Ishikawa (cell line): Measurements from ENCODE around the gene EEFSEC.

Experiments
- EGR1 ChIP-seq: IDR thresholded peaks from 2 replicates; pipeline ENCODE4 v1.6.1; 2012
- EP300 ChIP-seq: IDR thresholded peaks from 2 replicates; pipeline ENCODE4 v1.6.1; 2012; ENCODE audit warnings: borderline replicate concordance
- YY1 ChIP-seq: IDR thresholded peaks from 2 replicates; pipeline ENCODE4 v1.6.1; 2012; ENCODE audit warnings: low read depth
- TF ChIP-seq, protein P1 (sequence below): IDR thresholded peaks from 2 replicates; pipeline ENCODE4 v1.6.1; 2012; ENCODE audit warnings: low read depth, mild to moderate bottlenecking
- TF ChIP-seq, protein P2 (sequence below): IDR thresholded peaks from 2 replicates; pipeline ENCODE4 v1.6.1; 2012

GRCh38 chr3:128245460-128245859 is 92.2 kb downstream of the EEFSEC start:
- no peak for TF ChIP-seq EGR1
- TF ChIP-seq EP300, result no peak
- TF ChIP-seq YY1, result no peak
- TF ChIP-seq, protein P1, sequence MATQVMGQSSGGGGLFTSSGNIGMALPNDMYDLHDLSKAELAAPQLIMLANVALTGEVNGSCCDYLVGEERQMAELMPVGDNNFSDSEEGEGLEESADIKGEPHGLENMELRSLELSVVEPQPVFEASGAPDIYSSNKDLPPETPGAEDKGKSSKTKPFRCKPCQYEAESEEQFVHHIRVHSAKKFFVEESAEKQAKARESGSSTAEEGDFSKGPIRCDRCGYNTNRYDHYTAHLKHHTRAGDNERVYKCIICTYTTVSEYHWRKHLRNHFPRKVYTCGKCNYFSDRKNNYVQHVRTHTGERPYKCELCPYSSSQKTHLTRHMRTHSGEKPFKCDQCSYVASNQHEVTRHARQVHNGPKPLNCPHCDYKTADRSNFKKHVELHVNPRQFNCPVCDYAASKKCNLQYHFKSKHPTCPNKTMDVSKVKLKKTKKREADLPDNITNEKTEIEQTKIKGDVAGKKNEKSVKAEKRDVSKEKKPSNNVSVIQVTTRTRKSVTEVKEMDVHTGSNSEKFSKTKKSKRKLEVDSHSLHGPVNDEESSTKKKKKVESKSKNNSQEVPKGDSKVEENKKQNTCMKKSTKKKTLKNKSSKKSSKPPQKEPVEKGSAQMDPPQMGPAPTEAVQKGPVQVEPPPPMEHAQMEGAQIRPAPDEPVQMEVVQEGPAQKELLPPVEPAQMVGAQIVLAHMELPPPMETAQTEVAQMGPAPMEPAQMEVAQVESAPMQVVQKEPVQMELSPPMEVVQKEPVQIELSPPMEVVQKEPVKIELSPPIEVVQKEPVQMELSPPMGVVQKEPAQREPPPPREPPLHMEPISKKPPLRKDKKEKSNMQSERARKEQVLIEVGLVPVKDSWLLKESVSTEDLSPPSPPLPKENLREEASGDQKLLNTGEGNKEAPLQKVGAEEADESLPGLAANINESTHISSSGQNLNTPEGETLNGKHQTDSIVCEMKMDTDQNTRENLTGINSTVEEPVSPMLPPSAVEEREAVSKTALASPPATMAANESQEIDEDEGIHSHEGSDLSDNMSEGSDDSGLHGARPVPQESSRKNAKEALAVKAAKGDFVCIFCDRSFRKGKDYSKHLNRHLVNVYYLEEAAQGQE, result no peak
- TF ChIP-seq, protein P2, sequence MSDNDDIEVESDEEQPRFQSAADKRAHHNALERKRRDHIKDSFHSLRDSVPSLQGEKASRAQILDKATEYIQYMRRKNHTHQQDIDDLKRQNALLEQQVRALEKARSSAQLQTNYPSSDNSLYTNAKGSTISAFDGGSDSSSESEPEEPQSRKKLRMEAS, result no peak
